ENCODE measurements around the gene ALDH1A1.

GRCh38 chr9:72971411-72971810, 18.6 kb upstream of the ALDH1A1 start:
- no peak for TF ChIP-seq JUND (IDR thresholded peaks at IDR 0.05; ENCODE audit: borderline replicate concordance, low read depth, low read length)
- TF ChIP-seq JUND (tag; IDR thresholded peaks at IDR 0.05; ENCODE audit: borderline replicate concordance, low read depth, low read length) = no peak
- TF ChIP-seq POLR2AphosphoS5 (IDR thresholded peaks at IDR 0.05; ENCODE audit: control insufficient read depth, insufficient read depth, low read depth, low read length) = no peak
